Parietal lobe (tissue), 2 donors: ENCODE results near the gene ATP13A1. TPM values are rescaled to one million over a fixed set of nuclear protein-coding genes. Genes with fewer than 3 reads are reported as not detected.

Experiments used
- small RNA-seq: library from RNA; depleted of rRNA; stranded (forward); fragments of <200 nt; gene quantifications from one replicate; pipeline ENCODE3, GENCODE V24; 2014; ENCODE audit warnings: low replicate concordance
- total RNA-seq: library from RNA; depleted of rRNA; stranded (reverse); fragments of >200 nt; gene quantifications from one replicate; pipeline ENCODE4 v1.2.3, GENCODE V29; 2014

The ATP13A1 gene
- 39.8 TPM for total RNA-seq

DNA sequence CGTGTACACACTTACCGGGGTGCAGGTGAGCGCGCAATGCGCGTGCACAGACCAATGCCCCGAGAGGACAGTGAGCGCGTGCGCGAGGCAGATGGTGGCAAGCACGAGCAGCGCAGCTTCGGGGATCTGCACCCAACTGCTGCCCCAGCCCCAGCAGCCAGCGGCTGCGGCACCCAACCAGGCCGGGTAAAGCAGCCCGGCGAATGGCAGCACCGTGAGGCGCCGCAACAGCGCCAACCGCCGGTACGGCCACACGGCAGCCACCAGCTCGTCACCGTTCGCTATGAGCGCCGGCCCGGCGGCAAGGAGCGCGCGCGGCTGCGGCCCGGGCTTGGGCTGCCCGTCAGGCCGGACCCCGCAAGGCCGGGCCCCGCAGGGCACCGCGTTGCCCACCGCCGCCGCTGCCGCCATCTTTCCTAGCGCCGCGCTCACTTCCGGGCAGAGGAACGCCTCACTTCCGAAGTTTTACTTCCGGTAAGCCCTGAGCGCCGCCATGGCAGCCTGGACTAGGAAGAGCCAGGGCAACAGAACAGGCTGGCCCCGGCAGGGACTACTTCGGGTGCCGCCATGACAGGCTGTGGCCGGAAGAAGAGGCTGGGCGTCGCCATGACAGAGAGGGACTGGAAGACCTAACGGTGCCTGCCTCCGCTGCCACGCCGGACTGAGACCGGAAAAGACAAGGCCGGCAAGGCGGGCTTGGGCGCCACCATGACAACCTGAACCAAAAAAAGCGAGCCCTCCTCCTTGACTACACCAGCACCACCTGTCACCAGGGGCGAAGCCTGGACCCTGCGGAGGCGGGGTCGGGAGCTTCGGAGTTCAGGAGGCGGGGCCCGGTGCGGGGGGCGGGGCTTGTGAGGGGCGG, at the start of gene ATP13A1:
ATP13A1 (minus strand) TSS at position 421 of the 865 bp plus-strand sequence; CDS start at position 411, 10 bp downstream.

DNA sequence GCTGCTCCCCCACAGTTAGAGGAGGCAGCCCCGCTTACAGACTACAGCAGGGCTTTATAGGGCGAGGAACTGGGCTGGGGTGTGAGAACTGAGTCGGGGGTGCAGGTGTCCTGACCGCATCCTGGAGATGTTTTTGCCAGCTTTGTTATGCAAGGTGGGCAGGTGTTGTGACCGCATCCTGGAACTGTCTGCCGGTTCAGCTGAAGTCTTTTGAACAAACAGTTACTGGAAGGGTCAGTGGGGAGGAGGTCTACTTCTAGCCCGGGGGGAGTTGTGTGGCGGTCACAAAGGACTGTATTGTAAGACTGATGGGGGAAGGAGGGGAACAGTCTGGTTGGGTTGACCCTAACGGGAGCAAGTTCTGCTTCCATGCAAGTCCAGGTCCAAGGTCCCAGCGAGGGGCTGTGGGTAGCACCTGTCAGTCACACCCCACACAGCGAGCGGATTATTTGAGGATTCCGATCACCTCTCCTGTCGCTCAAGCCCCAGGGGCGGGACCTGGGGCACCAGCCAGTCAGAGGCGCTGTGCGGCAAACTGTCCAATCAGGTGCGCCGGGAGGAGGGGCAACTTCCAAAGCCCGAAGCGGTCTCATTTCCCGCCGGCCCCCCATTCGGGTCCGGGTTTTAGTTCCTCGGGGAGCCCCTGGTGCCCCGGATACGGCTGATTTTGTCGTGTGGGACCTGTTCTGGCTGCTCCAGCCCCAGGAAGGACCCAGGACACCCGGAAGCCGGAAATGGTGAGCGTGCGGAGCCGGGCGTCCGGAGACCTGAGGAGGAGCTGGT, 4.9 kb upstream of the ATP13A1 start, which contains the start of gene ZNF101:
ZNF101 (plus strand) TSS at position 610 of the 783 bp plus-strand sequence; CDS start at position 735, 125 bp downstream.

DNA sequence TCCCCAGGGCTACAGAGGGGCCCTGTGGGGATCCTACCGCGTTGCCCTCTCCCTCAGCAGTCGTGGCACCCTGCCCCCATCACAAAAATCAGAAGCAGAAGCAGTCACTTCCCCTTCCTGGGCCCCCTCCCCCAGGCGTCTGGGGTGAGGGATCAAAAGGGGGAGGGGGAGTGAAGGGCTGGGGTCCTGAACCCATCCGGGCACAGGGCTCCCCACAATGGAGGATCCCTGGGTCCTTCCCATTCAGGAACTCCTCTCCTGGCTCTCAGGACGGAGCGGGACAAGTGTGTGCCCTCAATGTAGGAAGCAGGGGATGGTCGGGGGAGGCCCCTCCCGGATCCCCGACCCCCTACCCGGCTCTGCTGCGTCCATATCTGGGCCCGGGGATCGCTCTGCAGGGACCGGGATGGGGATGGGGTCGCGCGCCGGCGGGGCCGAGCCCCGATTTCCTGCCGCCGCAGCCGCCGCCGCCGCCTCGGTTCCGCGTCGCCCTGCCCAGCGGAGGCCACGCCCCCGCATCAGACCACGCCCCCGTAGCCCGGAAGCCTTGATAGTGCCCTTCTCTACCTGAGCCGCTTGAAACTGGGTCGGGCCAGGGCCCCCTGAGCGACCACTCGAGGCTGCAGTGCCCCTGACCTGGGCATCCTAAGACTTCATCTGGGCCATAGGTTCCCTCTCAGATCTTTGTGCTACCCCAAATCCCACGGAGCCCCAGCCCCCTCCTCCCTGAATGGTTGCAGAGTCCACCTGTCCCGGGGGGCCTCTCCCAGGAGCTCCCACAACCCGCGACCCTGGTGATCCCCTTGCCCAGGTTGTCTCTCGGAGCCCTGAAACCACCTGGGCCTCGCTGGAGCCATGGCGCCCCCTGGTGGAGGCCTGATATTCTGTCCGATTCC, 20.1 kb downstream of the ATP13A1 start, which contains the start of gene GMIP:
GMIP (minus strand) TSS at position 500 of the 896 bp plus-strand sequence; CDS start at position 372, 128 bp downstream.

DNA sequence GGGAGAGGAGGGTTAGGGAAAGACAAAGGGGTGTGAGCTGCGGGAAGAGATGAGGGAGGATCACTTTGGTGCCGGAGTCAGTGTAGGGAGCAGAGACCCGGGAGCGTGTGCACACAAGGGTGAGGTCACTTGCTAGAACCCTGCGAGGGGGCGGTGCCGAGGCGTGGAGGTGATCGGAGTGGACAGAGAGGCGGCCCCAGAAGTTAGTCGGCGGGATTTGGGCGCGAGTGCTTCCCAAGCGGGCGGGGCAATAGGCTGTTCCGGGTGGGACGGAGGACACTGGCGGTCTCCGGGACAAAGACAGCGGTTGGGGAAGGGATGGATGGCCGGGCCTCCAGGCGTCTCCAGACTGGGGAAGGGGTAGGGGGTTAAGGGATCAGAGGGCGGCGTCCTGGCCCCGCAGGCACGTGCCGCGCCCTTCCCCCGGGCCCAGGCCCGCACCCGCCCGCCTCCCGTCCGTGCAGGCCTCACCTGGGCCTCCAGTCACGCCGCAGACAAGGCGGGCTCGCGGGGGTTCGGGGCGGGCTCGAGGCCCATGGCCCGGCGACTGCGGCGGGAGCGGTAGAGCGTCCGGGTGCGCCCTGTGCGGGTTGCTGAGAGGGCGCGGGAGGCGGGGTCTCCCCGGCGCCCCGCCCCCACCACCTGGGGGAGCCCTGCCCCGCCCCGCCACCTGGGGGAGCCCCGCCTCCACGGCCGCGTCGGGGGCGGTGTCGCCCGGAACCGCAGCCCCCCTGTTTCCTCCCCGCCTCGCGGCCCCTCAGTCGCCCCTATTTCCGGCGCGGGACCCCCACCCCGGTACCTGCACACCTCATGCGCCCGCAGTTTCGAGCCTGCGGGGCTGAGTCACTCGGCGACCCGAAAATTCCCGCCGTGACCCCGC, 35.6 kb downstream of the ATP13A1 start, which contains the start of gene LPAR2:
LPAR2 (minus strand) TSS at position 600 of the 880 bp plus-strand sequence. CDS start 945 bp downstream, outside the sequence.

DNA sequence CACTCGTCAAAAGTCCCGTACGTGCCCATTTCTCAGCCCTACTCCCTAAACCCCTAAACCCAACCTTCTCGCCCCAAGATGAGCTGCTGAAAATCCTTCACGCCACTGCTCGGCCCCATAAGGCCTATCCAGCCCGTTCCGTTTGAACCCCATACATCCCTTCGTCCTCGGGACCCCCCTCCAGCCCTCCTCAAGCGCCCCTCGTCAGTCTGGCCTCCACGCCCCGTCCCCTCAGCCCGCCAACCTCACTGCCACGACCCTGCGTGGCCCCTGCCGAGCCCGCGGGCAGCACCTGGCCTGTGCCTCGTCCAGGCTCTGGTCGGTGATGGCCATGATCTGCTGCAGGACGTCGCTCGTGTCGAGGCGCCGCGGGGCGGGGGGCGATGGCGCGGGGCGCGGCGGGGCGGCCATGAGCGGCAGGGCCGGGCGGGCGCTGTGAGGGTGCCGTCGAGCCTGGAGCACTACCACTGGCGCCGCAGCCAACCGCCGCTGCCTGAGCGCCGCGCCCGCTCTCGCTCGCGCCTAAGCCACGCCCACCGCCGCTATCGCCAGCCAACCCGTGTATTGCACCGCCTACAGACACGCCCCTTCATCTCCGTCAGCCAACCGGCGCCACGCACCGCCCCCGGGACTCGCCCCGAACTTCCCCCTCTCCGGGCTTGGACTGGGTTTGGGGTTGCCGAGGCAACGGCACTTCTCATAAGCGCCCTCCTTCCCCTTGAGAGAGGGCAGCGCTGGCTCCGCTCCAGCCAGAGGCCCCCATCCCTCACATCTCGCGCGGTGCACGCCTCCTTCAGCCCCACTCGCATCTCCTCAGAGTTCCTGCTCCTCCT, 45.0 kb downstream of the ATP13A1 start, which contains the start of gene PBX4:
PBX4 (minus strand) TSS at position 469 of the 833 bp plus-strand sequence; CDS start at position 411, 58 bp downstream.

Small RNA genes within 50 kb of the gene (small RNA-seq; reads per million reads assigned to genes)
- gene AC011458.2 = not detected

Other genes starting within 250 kb of the ATP13A1 start
- 1.3 TPM for gene TSSK6, start 148.1 kb downstream of the ATP13A1 start, total RNA-seq
- gene NDUFA13, start 147.5 kb downstream of the ATP13A1 start, total RNA-seq = 75.4 TPM
- gene YJEFN3, start 134.8 kb downstream of the ATP13A1 start, total RNA-seq = 2.5 TPM
- 0.31 TPM for gene CILP2, start 125.4 kb downstream of the ATP13A1 start, total RNA-seq
- gene PBX4, start 45.0 kb downstream of the ATP13A1 start, total RNA-seq = 19.4 TPM
- 43.8 TPM for gene LPAR2, start 35.5 kb downstream of the ATP13A1 start, total RNA-seq
- gene GMIP, start 20.0 kb downstream of the ATP13A1 start, total RNA-seq = 27.2 TPM
- gene ZNF101, start 5.2 kb upstream of the ATP13A1 start, total RNA-seq = 11.3 TPM
- gene ZNF14, start 69.4 kb upstream of the ATP13A1 start, total RNA-seq = 34.1 TPM
- 106 TPM for gene ZNF506, start 158.1 kb upstream of the ATP13A1 start, total RNA-seq
- gene ZNF253, start 202.2 kb upstream of the ATP13A1 start, total RNA-seq = 52.6 TPM
- gene ZNF93, start 237.3 kb upstream of the ATP13A1 start, total RNA-seq = 33.2 TPM